Dendritic cell treated with granulocyte-macrophage colony-stimulating factor and Interleukin-4, amounts not matched to agents 40 ng/mL and 50 ng/mL, for 4 days (primary cell): ENCODE measurements around the gene MAGEA9.
A peak's percentile ranks its signal among the peaks of the same experiment; 100 is the strongest.
"Not testable (repeated sequence)": the region's sequence is repeated elsewhere in the genome, so short reads cannot be mapped to it uniquely, and the experiment has no call there.

Experiments used
- H3K27ac Mint-ChIP-seq: one replicate; pipeline ENCODE4 v1.8.0; 2022; ENCODE audit warnings: mild to moderate bottlenecking, mixed read lengths
- H3K27me3 Mint-ChIP-seq: one replicate; pipeline ENCODE4 v1.8.0; 2022; ENCODE audit warnings: mild to moderate bottlenecking, mixed read lengths
- H3K36me3 Mint-ChIP-seq: one replicate; pipeline ENCODE4 v1.8.0; 2022; ENCODE audit warnings: low read depth, mixed read lengths
- H3K4me1 Mint-ChIP-seq: one replicate; pipeline ENCODE4 v1.8.0; 2022; ENCODE audit warnings: low read depth, mixed read lengths
- H3K4me3 Mint-ChIP-seq: one replicate; pipeline ENCODE4 v1.8.0; 2022; ENCODE audit warnings: mild to moderate bottlenecking, moderate library complexity, mixed read lengths
- H3K9me3 Mint-ChIP-seq: one replicate; pipeline ENCODE4 v1.8.0; 2022; ENCODE audit warnings: mixed read lengths
- intact Hi-C: fragments of 100-400 bp; cut with micrococcal nuclease; formaldehyde crosslinking; loops from one replicate; pipeline ENCODE4 v1.15.0; 2022

The MAGEA9 gene

DNA sequence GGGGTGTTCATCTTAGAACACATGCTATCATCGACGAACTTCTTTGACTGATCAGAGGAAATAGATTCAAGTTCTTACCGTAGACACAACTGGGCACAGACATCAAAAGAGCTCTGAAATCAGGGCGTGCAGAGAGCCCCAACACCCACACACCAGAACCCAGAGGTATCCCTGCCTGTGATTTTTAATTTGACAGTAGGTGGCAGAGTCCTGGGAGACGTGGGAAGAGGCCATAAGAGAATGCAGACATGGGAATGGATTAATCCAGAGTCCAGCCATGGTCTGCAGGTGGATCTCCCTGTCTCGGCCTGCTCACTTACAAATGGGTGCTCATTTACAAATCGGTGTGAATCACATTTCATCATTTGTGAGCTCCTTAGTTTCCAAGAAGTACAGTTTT lies 3.7 kb upstream of the MAGEA9 start:
- H3K4me1 Mint-ChIP-seq, H3K36me3 Mint-ChIP-seq, H3K9me3 Mint-ChIP-seq, H3K4me3 Mint-ChIP-seq, intact Hi-C loops, H3K27ac Mint-ChIP-seq, H3K27me3 Mint-ChIP-seq: not testable (repeated sequence)

DNA sequence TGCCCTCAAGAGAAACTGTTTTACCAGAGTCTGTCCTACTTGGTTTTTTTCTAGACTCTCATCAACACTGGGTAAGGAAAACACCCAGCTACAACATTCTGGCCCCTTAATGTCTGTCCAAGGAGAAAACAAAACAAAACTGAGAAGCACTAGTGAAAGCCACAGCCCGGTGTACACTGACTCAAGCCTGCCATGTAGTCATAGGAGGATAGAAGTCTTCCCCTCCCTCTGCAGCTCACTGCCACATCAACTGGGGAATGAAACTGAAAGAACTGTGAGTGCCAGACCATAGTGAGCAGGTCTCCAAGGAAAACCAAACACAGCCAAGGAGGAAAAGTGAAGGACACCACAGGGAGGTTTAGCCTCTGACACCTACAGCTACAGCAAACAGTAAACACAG lies 13.8 kb downstream of the MAGEA9 start:
- H3K27me3 Mint-ChIP-seq, H3K4me1 Mint-ChIP-seq: not testable (repeated sequence)

GRCh38 chrX:149799095-149799714 lies 17.5 kb downstream of the MAGEA9 start:
- H3K4me1 Mint-ChIP-seq, result no peaks in the 10 kb centered on the region
- no peak overlapping the region for H3K27ac Mint-ChIP-seq
- H3K27me3 Mint-ChIP-seq, result peaks cover 3% of the 10 kb centered on the region
- intact Hi-C loops, result no loop called here
- H3K36me3 Mint-ChIP-seq, result no peaks in the 10 kb centered on the region
- H3K4me3 Mint-ChIP-seq, result no peak overlapping the region
- H3K9me3 Mint-ChIP-seq, result no peaks in the 10 kb centered on the region

More for the DNA sequence above, 13.8 kb downstream of the MAGEA9 start:
- H3K4me3 Mint-ChIP-seq, H3K36me3 Mint-ChIP-seq, H3K27ac Mint-ChIP-seq, H3K9me3 Mint-ChIP-seq, intact Hi-C loops: not testable (repeated sequence)

DNA sequence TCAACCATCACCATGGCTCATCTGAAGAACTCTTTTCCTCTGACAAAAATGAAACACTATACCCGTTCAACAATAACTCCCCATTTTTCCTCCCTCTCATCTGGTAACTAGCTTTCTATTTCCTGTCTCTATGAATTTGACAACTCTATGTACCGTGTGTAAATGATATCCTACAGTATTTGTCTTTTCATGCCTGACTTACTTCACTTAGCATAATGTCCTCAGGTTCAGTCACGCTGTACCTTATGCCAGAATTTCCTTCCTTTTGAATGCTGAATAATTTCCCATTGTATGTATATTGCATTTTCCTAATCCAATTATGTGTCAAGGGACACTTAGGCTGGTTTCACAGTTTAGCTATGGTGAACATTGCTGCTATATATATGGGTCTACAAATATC lies 18.2 kb downstream of the MAGEA9 start:
- H3K27ac Mint-ChIP-seq, result no peak overlapping the region
- no peak overlapping the region for H3K4me3 Mint-ChIP-seq
- H3K27me3 Mint-ChIP-seq, result peaks cover 3% of the 10 kb centered on the region
- intact Hi-C loops, result no loop called here
- H3K36me3 Mint-ChIP-seq, result no peaks in the 10 kb centered on the region
- H3K4me1 Mint-ChIP-seq, result no peaks in the 10 kb centered on the region
- no peaks in the 10 kb centered on the region for H3K9me3 Mint-ChIP-seq

DNA sequence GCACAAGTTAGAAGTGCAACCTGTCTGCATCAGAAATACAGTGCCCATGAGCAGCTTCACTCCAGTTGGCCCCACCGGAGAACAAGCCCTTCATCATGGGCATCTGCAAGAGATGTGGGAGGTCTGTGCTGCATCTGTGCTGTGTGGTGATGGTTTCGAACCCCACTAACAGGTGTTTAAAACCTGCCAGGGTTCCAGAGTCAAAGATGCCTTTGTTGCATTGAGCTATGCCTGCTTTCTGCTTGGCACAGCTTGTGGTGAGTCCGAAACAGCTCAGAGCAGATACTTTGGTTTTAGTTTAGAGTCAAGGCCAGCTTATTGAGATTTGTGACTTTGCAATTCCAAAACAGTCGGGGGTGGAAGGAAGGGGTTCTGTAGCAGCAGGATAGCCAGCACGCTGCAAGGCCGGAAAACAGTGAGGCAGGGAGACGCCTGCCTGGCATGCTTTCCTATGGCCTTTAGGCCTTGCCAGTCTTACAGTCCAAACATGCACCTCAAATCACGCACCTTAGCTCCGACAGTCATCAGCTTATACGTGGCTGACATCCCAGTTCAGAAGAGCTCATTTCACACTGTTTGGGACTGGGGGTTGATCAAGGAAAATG lies 21.8 kb downstream of the MAGEA9 start:
- H3K27me3 Mint-ChIP-seq, result peaks cover 3% of the 10 kb centered on the region
- H3K4me1 Mint-ChIP-seq, result no peaks in the 10 kb centered on the region

DNA sequence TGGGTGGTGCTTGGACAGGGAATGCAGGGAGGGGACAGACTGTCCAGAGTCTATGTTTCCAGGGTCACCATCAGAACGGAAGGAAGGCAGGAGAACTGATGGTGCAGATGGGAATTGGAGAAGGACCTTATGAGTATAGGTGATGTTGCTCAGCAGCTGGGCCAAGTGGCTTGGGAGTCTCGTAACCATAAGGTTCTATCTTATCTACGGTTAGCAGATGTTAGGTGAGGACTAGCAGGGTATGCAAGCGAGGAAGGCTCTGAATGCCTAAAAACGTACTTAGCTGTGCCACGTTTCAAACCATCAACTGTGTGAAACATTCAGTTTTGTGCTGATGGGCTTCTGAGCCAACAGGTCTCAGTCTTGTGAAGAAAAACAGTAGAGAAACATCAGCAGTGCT lies 22.4 kb downstream of the MAGEA9 start:
- intact Hi-C loops, result no loop called here

More for the DNA sequence above, 21.8 kb downstream of the MAGEA9 start:
- H3K27ac Mint-ChIP-seq, result no peak overlapping the region
- intact Hi-C loops, result no loop called here
- no peaks in the 10 kb centered on the region for H3K36me3 Mint-ChIP-seq
- H3K4me3 Mint-ChIP-seq, result no peak overlapping the region
- no peaks in the 10 kb centered on the region for H3K9me3 Mint-ChIP-seq

GRCh38 chrX:149807747-149808458 lies 26.2 kb downstream of the MAGEA9 start:
- Mint-ChIP-seq H3K4me3 (no peak overlapping the region), H3K4me1 (no peaks in the 10 kb centered on the region), H3K27me3 (no peaks in the 10 kb centered on the region), H3K27ac (no peak overlapping the region), H3K36me3 (no peaks in the 10 kb centered on the region), H3K9me3 (no peaks in the 10 kb centered on the region)
- intact Hi-C loops, result no loop called here

More for the DNA sequence above, 22.4 kb downstream of the MAGEA9 start:
- Mint-ChIP-seq H3K27me3 (peaks cover 3% of the 10 kb centered on the region), H3K4me1 (no peaks in the 10 kb centered on the region), H3K4me3 (no peak overlapping the region), H3K36me3 (no peaks in the 10 kb centered on the region), H3K27ac (no peak overlapping the region), H3K9me3 (no peaks in the 10 kb centered on the region)

GRCh38 chrX:149818652-149819051 lies 36.9 kb downstream of the MAGEA9 start:
- Mint-ChIP-seq H3K4me1 (no peaks in the 10 kb centered on the region), H3K27me3 (no peaks in the 10 kb centered on the region), H3K4me3 (no peak overlapping the region), H3K36me3 (no peaks in the 10 kb centered on the region), H3K9me3 (no peaks in the 10 kb centered on the region), H3K27ac (no peak overlapping the region)
- intact Hi-C loops, result no loop called here

DNA sequence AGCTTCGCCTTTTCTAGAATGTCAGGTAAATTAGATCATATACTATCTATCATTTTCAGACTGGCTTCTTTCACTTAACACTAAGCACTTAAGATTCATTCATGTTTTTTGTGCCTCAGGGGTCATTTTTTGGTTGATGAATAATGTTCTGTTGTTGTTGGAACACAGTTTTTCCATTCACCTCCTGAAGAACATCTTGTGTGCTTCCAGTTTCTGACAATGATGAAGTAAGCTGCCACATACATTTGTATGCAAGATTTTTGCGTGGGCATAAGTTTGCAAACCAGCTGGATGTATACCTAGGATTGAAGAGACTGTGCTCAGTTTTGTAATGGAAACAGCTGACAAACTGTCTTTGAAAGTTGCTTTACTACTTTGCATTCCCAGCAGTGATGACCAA lies 37.6 kb downstream of the MAGEA9 start:
- no peak overlapping the region for H3K27ac Mint-ChIP-seq
- no peaks in the 10 kb centered on the region for H3K4me1 Mint-ChIP-seq
- no peaks in the 10 kb centered on the region for H3K27me3 Mint-ChIP-seq
- H3K36me3 Mint-ChIP-seq, result no peaks in the 10 kb centered on the region
- H3K9me3 Mint-ChIP-seq, result no peaks in the 10 kb centered on the region
- intact Hi-C loops, result no loop called here
- H3K4me3 Mint-ChIP-seq, result no peak overlapping the region

- Mint-ChIP-seq H3K36me3 (no peaks in the 10 kb centered on the region), H3K27me3 (peaks cover 16% of the 10 kb centered on the region), H3K4me3 (no peak overlapping the region), H3K4me1 (peaks cover 14% of the 10 kb centered on the region), H3K9me3 (no peaks in the 10 kb centered on the region), H3K27ac (no peak overlapping the region)
- intact Hi-C loops, result no loop called here
Measured at GRCh38 chrX:149825424-149825823, 43.7 kb downstream of the MAGEA9 start.

DNA sequence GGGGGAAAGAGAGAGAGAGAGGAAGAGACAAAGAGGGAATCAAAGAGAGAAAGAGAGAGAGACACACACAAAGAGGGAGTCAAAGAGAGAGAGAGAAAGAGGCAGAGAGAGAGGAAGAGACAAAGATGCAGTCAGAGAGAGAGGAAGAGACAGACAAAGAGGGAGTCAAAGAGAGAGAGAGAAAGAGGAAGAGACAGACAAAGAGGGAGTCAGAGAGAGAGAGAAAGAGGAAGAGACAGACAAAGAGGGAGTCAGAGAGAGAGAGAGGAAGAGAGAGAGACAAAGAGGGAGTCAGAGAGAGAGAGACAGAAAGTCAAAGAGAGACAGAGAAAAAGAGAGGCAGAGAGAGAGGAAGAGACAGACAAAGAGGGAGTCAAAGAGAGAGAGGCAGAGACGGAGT lies 45.5 kb downstream of the MAGEA9 start:
- Mint-ChIP-seq H3K9me3 (no peaks in the 10 kb centered on the region), H3K27me3 (peaks cover 18% of the 10 kb centered on the region), H3K36me3 (no peaks in the 10 kb centered on the region), H3K27ac (peak overlapping the region; percentile 6), H3K4me1 (peaks cover 18% of the 10 kb centered on the region), H3K4me3 (no peak overlapping the region)
- intact Hi-C loops, result no loop called here

- H3K27me3 Mint-ChIP-seq, result peaks cover 19% of the 10 kb centered on the region
- H3K9me3 Mint-ChIP-seq, result no peaks in the 10 kb centered on the region
- no peaks in the 10 kb centered on the region for H3K36me3 Mint-ChIP-seq
- no peak overlapping the region for H3K27ac Mint-ChIP-seq
- peaks cover 18% of the 10 kb centered on the region for H3K4me1 Mint-ChIP-seq
- intact Hi-C loops, result no loop called here
- H3K4me3 Mint-ChIP-seq, result no peak overlapping the region
Measured at GRCh38 chrX:149829751-149830191, 48.0 kb downstream of the MAGEA9 start.

- peaks cover 19% of the 10 kb centered on the region for H3K27me3 Mint-ChIP-seq
- H3K27ac Mint-ChIP-seq, result no peak overlapping the region
- peak overlapping the region; percentile 27 for H3K4me3 Mint-ChIP-seq
- H3K4me1 Mint-ChIP-seq, result peaks cover 18% of the 10 kb centered on the region
- H3K9me3 Mint-ChIP-seq, result no peaks in the 10 kb centered on the region
- H3K36me3 Mint-ChIP-seq, result no peaks in the 10 kb centered on the region
- intact Hi-C loops, result no loop called here
Measured at GRCh38 chrX:149830192-149830873, 48.6 kb downstream of the MAGEA9 start.

- no peak overlapping the region for H3K4me3 Mint-ChIP-seq
- intact Hi-C loops, result no loop called here
- H3K27me3 Mint-ChIP-seq, result peaks cover 19% of the 10 kb centered on the region
- no peak overlapping the region for H3K27ac Mint-ChIP-seq
- no peaks in the 10 kb centered on the region for H3K36me3 Mint-ChIP-seq
- peaks cover 18% of the 10 kb centered on the region for H3K4me1 Mint-ChIP-seq
- H3K9me3 Mint-ChIP-seq, result no peaks in the 10 kb centered on the region
Measured at GRCh38 chrX:149831473-149831872, 49.7 kb downstream of the MAGEA9 start.
